Ovary (tissue), 9 donors: Measurements from ENCODE around the gene ASIC4. TPM values are rescaled to one million over a fixed set of nuclear protein-coding genes. Genes with fewer than 3 reads are reported as not detected.

Experiments
- DNase-seq, 5 donors: peaks; one replicate each; pipeline ENCODE4 v3.0.0-alpha.2; 2019 to 2020
- H3K27ac ChIP-seq, 2 donors: fragments of 200-600 bp; one replicate each; pipeline versions ENCODE4 v1.5.1 to v1.8.0; 2019 to 2022
- H3K27me3 ChIP-seq: fragments of 200-600 bp; one replicate; pipeline ENCODE4 v1.8.0; 2022
- H3K36me3 ChIP-seq: fragments of 200-600 bp; sonication (generic); one replicate; pipeline ENCODE4 v1.5.1; 2019
- H3K4me1 ChIP-seq: one replicate; pipeline ENCODE4 v1.8.1; 2013; ENCODE audit warnings: mild to moderate bottlenecking, moderate library complexity; ENCODE audit not compliant: insufficient read depth
- H3K4me3 ChIP-seq: fragments of 200-600 bp; sonication (generic); one replicate; pipeline ENCODE4 v1.5.1; 2017
- H3K9me3 ChIP-seq, 2 donors: fragments of 200-600 bp in 1 of 2; sonication (generic) in 1 of 2; one replicate each; pipeline versions ENCODE4 v1.5.1 to v1.8.1; 2013 to 2019; ENCODE audit warnings: mild to moderate bottlenecking in 1 of 2, moderate library complexity in 1 of 2
- EP300 ChIP-seq: sonication (generic); formaldehyde crosslinking; IDR thresholded peaks from one replicate; pipeline ENCODE4 v1.6.1; 2017; ENCODE audit warnings: antibody characterized with exemption
- POLR2A ChIP-seq: fragments of 450-650 bp; IDR thresholded peaks from one replicate; pipeline ENCODE4 v1.6.1; 2017; ENCODE audit warnings: antibody characterized with exemption, mild to moderate bottlenecking, moderate library complexity
- WGBS, 3 donors: extraction: QIAGEN DNeasy Blood & Tissue Kit in 1 of 3; methylation state at CpG; one replicate each; pipeline versions ENCODE4 v1.1.5 to v1.1.7; 2013 to 2017; 5-methylcytosine and 5-hydroxymethylcytosine counted together
- intact Hi-C, 4 donors: fragments of 100-400 bp; cut with DNase I; formaldehyde crosslinking; loops; one replicate each; pipeline versions ENCODE4 v1.11.0 to v1.15.1; 2022 to 2023
- polyA plus RNA-seq, 2 donors: library from polyadenylated mRNA; stranded (reverse); fragments of 200-250 nt in 1 of 2; fragments of 350-450 nt in 1 of 2; fragmentation: Illumina TruSeq in 1 of 2; extraction: RNeasy Lipid Tissue Mini Kit (QIAGEN cat#74804) in 1 of 2; gene quantifications; one replicate each; pipeline ENCODE4 v1.2.3, GENCODE V29; 2013 to 2014
- total RNA-seq, 7 donors: library from RNA; depleted of rRNA in 2 of 7; stranded (reverse); fragments of >200 nt in 2 of 7; fragmentation: NEBNext Ultra II Directional in 3 of 7; extraction: Animal tissue kit (Norgen Biotek cat#: 25700) in 3 of 7; gene quantifications; one replicate each; pipeline versions ENCODE4 v1.1.0 to v1.2.4, GENCODE V29; 2016 to 2023
- TF ChIP-seq, protein P1 (sequence below), 3 donors: fragments of 450-650 bp in 2 of 3; fragments of 200-600 bp in 1 of 3; IDR thresholded peaks; one replicate each; pipeline versions ENCODE4 v1.5.1 to v1.8.0; 2016 to 2022; ENCODE audit warnings: antibody characterized with exemption in 3 of 3, mild to moderate bottlenecking in 1 of 3
- donor health status: DM: no; HTN: no; CAD: no; lungs with moderate emphysema.
- donor health status: DM: no; HTN: no; CAD: no.
- donor health status: Bipolar disorder and iron deficiency.
- donor health status: DM: yes; HTN: yes; CAD: no.
- donor health status: DM: no; HTN: no; CAD: no.
- donor health status: DM: yes; HTN: yes; CAD: no.

Gene ASIC4
- total and polyA plus RNA-seq, 9 donors = 0.05 to 0.28 (median 0.17) TPM; not detected in 5

DNA sequence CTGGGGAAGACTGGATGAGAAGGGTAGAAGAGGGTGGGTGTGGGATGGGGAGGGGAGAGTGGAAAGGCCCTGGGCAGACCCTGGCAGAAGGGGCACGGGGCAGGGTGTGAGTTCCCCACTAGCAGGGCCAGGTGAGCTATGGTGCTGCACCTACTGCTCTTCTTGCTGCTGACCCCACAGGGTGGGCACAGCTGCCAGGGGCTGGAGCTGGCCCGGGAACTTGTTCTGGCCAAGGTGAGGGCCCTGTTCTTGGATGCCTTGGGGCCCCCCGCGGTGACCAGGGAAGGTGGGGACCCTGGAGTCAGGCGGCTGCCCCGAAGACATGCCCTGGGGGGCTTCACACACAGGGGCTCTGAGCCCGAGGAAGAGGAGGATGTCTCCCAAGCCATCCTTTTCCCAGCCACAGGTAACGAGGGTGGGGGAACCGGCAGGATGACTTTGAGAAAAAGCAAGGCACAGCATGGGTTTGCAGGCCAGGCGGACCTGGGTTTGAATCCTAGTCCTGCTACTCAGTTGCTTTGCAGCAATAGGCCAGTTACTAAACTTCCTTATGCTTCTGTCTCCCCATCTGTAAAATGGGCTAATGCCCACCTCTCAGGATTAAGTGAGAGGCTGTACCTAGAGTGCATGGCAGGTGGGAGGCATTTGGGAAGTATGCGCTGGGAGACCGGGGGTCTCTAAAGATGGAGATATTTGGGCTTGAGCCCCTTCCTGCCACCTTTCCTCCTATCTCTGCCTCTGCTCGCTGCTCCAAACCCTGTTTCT, 58.1 kb downstream of the ASIC4 start, which contains the start of gene INHA:
Gene INHA, plus strand, starts transcription at position 74 of the 765 bp plus-strand sequence. Its CDS starts 65 bp downstream, at position 139.
- 67 to 79% (median 75%) methylated on average over 13 of the region's 13 CpGs for WGBS, 3 donors
- Histone ChIP-seq H3K27me3 (no peaks in the 10 kb centered on the region), H3K36me3 (no peaks in the 10 kb centered on the region), H3K9me3 (no peaks in the 10 kb centered on the region), H3K4me1 (peaks cover 11% of the 10 kb centered on the region), H3K27ac (peak within 1 kb of the TSS; percentile 95 to 97), H3K4me3 (peak within 1 kb of the TSS; percentile 65)
- intact Hi-C loops = loop anchor here in 2 of 4 donors (5.0 kb wide), 3 partner anchors 35 to 70 kb away; partner anchors contain the start of gene SLC4A3 (in 1 of the 2)
- TF ChIP-seq POLR2A (no peak), EP300 (no peak)
- TF ChIP-seq, protein P1, sequence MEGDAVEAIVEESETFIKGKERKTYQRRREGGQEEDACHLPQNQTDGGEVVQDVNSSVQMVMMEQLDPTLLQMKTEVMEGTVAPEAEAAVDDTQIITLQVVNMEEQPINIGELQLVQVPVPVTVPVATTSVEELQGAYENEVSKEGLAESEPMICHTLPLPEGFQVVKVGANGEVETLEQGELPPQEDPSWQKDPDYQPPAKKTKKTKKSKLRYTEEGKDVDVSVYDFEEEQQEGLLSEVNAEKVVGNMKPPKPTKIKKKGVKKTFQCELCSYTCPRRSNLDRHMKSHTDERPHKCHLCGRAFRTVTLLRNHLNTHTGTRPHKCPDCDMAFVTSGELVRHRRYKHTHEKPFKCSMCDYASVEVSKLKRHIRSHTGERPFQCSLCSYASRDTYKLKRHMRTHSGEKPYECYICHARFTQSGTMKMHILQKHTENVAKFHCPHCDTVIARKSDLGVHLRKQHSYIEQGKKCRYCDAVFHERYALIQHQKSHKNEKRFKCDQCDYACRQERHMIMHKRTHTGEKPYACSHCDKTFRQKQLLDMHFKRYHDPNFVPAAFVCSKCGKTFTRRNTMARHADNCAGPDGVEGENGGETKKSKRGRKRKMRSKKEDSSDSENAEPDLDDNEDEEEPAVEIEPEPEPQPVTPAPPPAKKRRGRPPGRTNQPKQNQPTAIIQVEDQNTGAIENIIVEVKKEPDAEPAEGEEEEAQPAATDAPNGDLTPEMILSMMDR (IDR thresholded peaks at IDR 0.05) = no peak
- DNase-seq = no peak

DNA sequence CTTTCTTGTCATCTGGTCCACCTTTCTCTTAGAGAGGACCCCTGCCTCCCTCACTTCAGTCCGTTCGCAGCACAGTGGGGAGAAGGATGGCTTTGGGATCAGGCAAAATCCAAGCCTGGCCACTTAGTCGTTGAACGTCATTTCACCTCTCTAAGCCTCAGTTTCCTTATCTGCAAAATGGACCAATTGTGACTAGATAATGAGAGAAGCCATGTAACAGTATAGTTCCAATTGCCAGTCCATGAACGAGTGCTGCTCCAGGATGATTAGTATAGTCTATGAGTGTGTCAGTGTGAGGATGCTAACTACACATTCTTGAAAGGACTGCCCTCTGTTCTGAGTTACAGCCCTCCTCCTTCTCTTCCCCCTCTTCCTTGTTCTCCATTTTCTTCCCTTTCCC, 58.9 kb downstream of the ASIC4 start:
- 57 to 69% (median 59%) methylated on average over 5 of the region's 5 CpGs for WGBS, 3 donors

DNA sequence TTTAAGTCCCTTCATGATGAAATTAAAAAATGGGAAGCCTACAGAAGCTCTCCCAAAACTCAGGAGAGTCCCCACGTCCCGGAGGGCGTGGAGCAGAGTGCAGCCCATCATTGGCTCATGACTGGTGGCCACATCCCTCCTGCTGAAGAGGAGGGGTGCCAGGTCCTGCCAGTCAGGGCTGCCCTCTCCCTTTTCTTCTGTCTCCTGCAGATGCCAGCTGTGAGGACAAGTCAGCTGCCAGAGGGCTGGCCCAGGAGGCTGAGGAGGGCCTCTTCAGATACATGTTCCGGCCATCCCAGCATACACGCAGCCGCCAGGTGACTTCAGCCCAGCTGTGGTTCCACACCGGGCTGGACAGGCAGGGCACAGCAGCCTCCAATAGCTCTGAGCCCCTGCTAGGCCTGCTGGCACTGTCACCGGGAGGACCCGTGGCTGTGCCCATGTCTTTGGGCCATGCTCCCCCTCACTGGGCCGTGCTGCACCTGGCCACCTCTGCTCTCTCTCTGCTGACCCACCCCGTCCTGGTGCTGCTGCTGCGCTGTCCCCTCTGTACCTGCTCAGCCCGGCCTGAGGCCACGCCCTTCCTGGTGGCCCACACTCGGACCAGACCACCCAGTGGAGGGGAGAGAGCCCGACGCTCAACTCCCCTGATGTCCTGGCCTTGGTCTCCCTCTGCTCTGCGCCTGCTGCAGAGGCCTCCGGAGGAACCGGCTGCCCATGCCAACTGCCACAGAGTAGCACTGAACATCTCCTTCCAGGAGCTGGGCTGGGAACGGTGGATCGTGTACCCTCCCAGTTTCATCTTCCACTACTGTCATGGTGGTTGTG, 60.4 kb downstream of the ASIC4 start:
- TF ChIP-seq EP300 = no peak
- TF ChIP-seq POLR2A = no peak
- TF ChIP-seq, protein P1 (IDR thresholded peaks at IDR 0.05) = no peak
- Histone ChIP-seq H3K36me3 (no peaks in the 10 kb centered on the region), H3K27me3 (no peaks in the 10 kb centered on the region), H3K4me1 (peaks cover 9% of the 10 kb centered on the region), H3K9me3 (no peaks in the 10 kb centered on the region), H3K4me3 (no peak overlapping the region), H3K27ac (peak overlapping the region in 1 of 2 donors; percentile 29)
- intact Hi-C loops = loop anchor here in 2 of 4 donors (5.0 kb wide), 3 partner anchors 33 to 68 kb away; partner anchors contain the start of gene SLC4A3 (in 1 of the 2)
- 84 to 90% (median 85%) methylated on average over 22 of the region's 22 CpGs for WGBS, 3 donors
- no peak for DNase-seq

More for the DNA sequence above, 58.9 kb downstream of the ASIC4 start:
- Histone ChIP-seq H3K9me3 (no peaks in the 10 kb centered on the region), H3K4me3 (no peak overlapping the region), H3K4me1 (peaks cover 11% of the 10 kb centered on the region), H3K27me3 (no peaks in the 10 kb centered on the region), H3K36me3 (no peaks in the 10 kb centered on the region), H3K27ac (peak overlapping the region in 1 of 2 donors; percentile 97)
- no peak for TF ChIP-seq EP300
- TF ChIP-seq POLR2A = no peak
- TF ChIP-seq, protein P1 (IDR thresholded peaks at IDR 0.05) = no peak
- intact Hi-C loops = loop anchor here in 2 of 4 donors (5.0 kb wide), 3 partner anchors 34 to 69 kb away; partner anchors contain the start of gene SLC4A3 (in 1 of the 2)
- peak in 1 of 5 donors; percentile 15 for DNase-seq
